HG03139 (cell line): ENCODE measurements around the gene TCERG1L.

Experiments used
- ATAC-seq: cut with Tn5 transposase; IDR thresholded peaks from one replicate; pipeline ENCODE4 v1.9.1; 2021; ENCODE audit not compliant: unreplicated experiment

TCERG1L gene

GRCh38 chr10:131230641-131231322 is 80.7 kb downstream of the TCERG1L start:
- ATAC-seq = no peak

GRCh38 chr10:131230166-131230565 is 81.4 kb downstream of the TCERG1L start:
- no peak for ATAC-seq

GRCh38 chr10:131227163-131227740 is 84.3 kb downstream of the TCERG1L start:
- ATAC-seq = no peak

GRCh38 chr10:131226446-131227162 is 84.9 kb downstream of the TCERG1L start:
- ATAC-seq = no peak

GRCh38 chr10:131224106-131224505 is 87.4 kb downstream of the TCERG1L start:
- no peak for ATAC-seq

GRCh38 chr10:131223422-131223821 is 88.1 kb downstream of the TCERG1L start:
- ATAC-seq = no peak

- no peak for ATAC-seq
These were observed 88.5 kb downstream of the TCERG1L start for GRCh38 chr10:131222986-131223385.

- ATAC-seq = no peak
These were observed 89.8 kb downstream of the TCERG1L start for GRCh38 chr10:131221632-131222277.

- ATAC-seq = no peak
These were observed 90.8 kb downstream of the TCERG1L start for GRCh38 chr10:131220601-131221171.

GRCh38 chr10:131219955-131220489 is 91.5 kb downstream of the TCERG1L start:
- no peak for ATAC-seq

- no peak for ATAC-seq
These were observed 92.0 kb downstream of the TCERG1L start for GRCh38 chr10:131219584-131219886.

- no peak for ATAC-seq
These were observed 92.5 kb downstream of the TCERG1L start for GRCh38 chr10:131218811-131219583.

- ATAC-seq = no peak
These were observed 94.8 kb downstream of the TCERG1L start for GRCh38 chr10:131216681-131217230.

- ATAC-seq = no peak
These were observed 95.7 kb downstream of the TCERG1L start for GRCh38 chr10:131215776-131216175.

- no peak for ATAC-seq
These were observed 96.8 kb downstream of the TCERG1L start for GRCh38 chr10:131214521-131215244.

GRCh38 chr10:131213741-131214505 is 97.6 kb downstream of the TCERG1L start:
- ATAC-seq = no peak

GRCh38 chr10:131212763-131213325 is 98.7 kb downstream of the TCERG1L start:
- ATAC-seq = no peak

- no peak for ATAC-seq
These were observed 99.4 kb downstream of the TCERG1L start for GRCh38 chr10:131211965-131212619.
